GM03348 (cell line): ENCODE results near the gene CCSER2.
"Not testable (repeated sequence)": the region's sequence is repeated elsewhere in the genome, so short reads cannot be mapped to it uniquely, and the experiment has no call there.

Experiments used
- DNase-seq: peaks from one replicate; pipeline ENCODE4 v3.0.0; 2012; ENCODE audit warnings: low spot score

CCSER2 gene

GRCh38 chr10:84328418-84329195 is at the start of gene CCSER2:
Gene CCSER2 (plus strand): TSS chr10:84328589. CDS start chr10:84371053, 42,464 bp downstream.
- peak; percentile 100 for DNase-seq

- not testable (repeated sequence) for DNase-seq
Measured at GRCh38 chr10:84279876-84280475, 48.4 kb upstream of the CCSER2 start.

- DNase-seq: no peak
Measured at GRCh38 chr10:84286695-84287094, 41.7 kb upstream of the CCSER2 start.

GRCh38 chr10:84288151-84288550 is 40.2 kb upstream of the CCSER2 start:
- no peak for DNase-seq

- DNase-seq: no peak
Measured at GRCh38 chr10:84289521-84290200, 38.7 kb upstream of the CCSER2 start.

- DNase-seq: no peak
Measured at GRCh38 chr10:84290235-84290634, 38.2 kb upstream of the CCSER2 start.

GRCh38 chr10:84291384-84291783 is 37.0 kb upstream of the CCSER2 start:
- DNase-seq: peak; percentile 65

GRCh38 chr10:84292502-84292901 is 35.9 kb upstream of the CCSER2 start:
- no peak for DNase-seq

GRCh38 chr10:84293171-84293570 is 35.2 kb upstream of the CCSER2 start:
- no peak for DNase-seq

DNA sequence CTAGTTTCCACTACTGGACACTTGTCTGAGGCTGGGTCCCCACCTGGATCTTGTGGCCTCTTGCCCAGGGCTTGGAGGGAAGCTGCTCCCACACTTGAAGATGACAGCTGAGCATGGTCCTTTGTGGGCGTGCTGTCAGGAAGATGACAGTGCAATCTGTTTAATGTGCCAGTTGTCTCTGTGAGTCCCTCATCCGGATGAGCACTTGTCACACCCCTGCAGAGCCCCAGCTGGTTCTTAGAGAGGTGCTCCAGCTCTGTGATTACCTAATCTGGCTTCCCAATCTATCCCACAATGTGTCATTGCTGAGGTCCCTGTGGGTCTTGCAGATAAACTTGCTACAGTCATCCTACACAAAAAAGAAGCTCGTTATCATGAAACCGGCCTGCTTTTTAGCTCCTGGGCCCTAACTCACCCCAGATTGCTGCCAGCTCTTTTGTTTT is 34.8 kb upstream of the CCSER2 start:
- DNase-seq: no peak

- no peak for DNase-seq
Measured at GRCh38 chr10:84294766-84295447, 33.5 kb upstream of the CCSER2 start.

DNA sequence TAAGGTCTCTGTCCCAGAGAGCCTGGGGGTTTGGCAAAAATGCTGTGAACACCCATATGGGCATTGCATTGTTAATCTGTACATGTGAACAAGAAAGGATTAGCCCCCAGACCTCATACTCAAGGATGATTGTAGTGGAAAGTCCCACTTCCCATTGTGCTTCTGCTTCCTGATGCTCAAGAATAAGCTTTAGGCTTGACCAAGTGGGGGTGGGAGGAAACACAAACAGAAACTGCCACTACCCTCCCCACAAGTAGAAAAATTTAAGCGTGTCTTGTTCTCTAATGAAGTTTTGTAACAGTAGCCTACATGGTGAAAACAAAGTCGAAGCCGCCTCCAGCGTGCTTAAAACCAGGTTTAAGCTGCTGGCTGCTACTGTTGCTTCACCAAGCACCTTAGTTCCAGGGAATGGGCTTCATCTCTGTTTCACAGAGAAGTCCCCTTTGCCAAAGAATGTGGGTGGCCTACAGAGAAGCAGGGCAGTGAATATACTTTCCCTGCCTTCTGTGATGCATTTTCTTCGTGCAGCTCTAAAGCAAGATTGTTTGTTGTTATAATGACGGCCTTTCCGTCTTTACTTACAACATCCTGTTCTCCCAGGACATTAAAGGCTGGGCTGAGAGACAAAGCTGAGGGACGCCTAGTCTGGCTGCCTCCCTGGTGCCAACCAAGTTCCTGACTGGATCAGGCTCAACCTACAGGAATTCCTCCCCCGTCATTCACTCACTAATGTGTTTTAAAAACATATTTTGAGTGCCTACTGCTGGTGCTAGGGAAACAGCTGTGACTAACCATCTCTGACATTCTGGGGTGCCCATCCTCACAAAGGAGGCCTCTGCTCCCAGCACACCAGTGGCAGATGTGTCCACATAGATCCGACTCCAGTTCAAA is 32.1 kb upstream of the CCSER2 start:
- no peak for DNase-seq

DNA sequence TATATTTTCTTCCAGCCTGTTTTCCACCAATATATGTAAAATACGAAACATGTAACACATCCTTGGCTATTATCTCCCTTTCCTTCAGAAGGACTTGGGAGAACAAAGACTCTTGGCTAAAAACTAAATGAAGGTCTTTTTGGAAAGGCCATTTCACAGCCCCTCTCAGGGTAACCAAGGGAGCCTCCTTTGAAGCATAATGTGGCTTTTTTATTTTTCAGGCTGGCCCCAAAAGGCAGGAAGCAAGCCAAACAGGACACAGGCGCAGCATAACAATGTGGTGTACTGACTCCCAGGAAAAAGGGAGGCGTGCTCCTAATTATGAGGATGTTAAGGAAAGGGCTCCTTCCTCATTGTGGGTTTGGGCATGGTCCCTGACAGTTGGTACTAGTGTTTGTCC is 30.3 kb upstream of the CCSER2 start:
- DNase-seq: no peak

DNA sequence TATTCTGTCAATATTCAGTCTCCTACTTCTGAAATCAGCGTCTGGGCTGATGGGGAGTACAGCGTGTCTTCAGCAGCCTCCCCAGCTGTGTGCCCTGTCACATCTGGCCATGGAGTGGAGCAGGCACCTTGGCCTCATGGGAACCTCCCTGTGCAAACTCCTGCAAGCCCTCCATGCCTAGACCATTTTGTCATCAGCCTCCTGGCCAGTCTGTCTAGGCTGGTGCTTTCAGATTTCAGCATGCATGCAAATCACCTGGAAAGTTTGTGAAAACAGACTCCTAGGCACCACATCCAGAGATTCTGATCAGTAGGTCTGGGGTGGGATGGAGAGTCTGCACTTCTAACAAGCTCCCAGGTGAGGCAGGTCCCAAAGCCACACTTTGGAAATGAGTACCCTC is 26.2 kb upstream of the CCSER2 start:
- DNase-seq: no peak

DNA sequence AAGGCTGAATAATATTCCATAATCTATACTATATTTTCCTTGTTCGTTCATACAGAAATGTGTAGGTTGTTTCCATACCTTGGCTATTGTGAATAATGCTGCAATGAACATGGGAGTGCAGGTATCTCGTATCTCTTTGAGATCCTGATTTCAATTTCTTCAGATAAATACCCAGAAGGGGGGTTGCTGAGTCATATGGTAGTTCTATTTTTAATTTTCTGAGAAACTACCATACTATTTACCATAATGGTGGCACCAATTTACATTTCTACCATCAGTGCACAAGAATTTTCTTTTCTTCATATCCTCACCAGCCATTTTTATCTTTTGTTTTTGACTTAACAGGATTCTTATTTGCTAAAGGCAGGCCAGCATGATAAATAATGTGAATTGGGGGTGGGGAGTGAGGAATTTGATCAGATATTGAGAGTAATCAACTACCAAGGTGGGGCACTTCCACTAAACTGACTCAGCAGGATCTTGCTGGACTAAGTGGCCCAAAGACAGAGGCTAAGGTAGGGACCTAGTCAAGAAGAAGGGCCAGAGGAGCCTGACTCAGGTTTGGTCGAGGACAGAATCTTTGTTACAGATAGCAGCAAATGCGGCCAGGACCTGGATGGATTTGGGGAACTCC is 21.5 kb upstream of the CCSER2 start:
- DNase-seq: no peak

DNA sequence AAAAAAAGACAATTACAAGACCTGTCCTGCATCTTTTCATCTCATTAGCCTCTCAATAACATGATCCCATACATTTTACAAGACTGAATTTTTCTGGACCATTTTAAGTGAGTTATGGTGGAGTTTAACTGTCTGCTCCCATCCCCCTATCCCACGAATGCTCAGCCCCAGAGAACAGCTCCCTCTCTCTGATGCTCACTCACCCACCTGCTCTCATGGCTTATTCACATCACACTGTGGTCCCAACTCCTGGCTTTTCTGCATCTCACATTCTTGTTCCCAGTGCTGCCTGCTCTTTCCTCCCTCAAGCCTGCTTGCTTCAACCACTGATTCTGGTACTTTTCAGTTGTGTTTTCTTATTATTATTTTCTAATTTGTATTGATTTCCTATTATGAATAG is 20.4 kb upstream of the CCSER2 start:
- DNase-seq: no peak

GRCh38 chr10:84308481-84309304 is 19.7 kb upstream of the CCSER2 start:
- no peak for DNase-seq

GRCh38 chr10:84310470-84310869 is 17.9 kb upstream of the CCSER2 start:
- DNase-seq: no peak

DNA sequence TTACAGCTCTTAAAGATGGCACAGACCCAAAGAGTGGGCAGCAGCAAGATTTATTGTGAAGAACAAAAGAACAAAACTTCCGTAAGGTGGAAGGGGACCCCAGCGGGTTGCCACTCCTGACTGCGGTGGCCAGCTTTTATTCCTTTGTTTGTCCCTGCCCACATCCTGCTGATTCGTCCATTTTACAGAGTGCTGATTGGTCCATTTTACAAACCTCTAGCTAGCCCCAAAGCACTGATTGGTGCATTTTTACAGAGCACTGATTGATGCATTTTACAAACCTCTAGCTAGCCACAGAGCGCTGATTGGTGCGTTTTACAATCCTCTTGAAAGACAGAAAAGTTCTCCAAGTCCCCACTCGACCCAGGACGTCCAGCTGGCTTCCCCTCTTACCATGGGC is 16.8 kb upstream of the CCSER2 start:
- DNase-seq: no peak

- no peak for DNase-seq
Measured at GRCh38 chr10:84312816-84313215, 15.6 kb upstream of the CCSER2 start.
